Vagina (tissue), 2 donors: ENCODE results near the gene BLACAT1. TPM values are rescaled to one million over a fixed set of nuclear protein-coding genes. Genes with fewer than 3 reads are reported as not detected.

Experiments used
- DNase-seq, 2 donors: peaks; one replicate each; pipeline ENCODE4 v3.0.0-alpha.2; 2017; ENCODE audit errors: extremely low spot score in 2 of 2
- H3K27ac ChIP-seq: fragments of 200-600 bp; sonication (generic); one replicate; pipeline ENCODE4 v1.5.1; 2019
- H3K27me3 ChIP-seq: fragments of 200-600 bp; sonication (generic); one replicate; pipeline ENCODE4 v1.5.1; 2019
- H3K36me3 ChIP-seq, 2 donors: fragments of 200-600 bp; sonication (generic); one replicate each; pipeline ENCODE4 v1.5.1; 2017 to 2019
- H3K4me1 ChIP-seq: fragments of 200-600 bp; sonication (generic); one replicate; pipeline ENCODE4 v1.5.1; 2019
- H3K4me3 ChIP-seq, 2 donors: fragments of 200-600 bp; sonication (generic); 1 replicate in 1 of 2; 2 replicates in 1 of 2; pipeline ENCODE4 v1.5.1; 2016 to 2019
- H3K9me3 ChIP-seq: fragments of 200-600 bp; sonication (generic); one replicate; pipeline ENCODE4 v1.5.1; 2019
- POLR2A ChIP-seq, 2 donors: fragments of 450-650 bp; IDR thresholded peaks; one replicate each; pipeline ENCODE4 v1.6.1; 2017; ENCODE audit warnings: antibody characterized with exemption in 2 of 2, mild to moderate bottlenecking in 2 of 2, moderate library complexity in 2 of 2
- POLR2AphosphoS5 ChIP-seq, 2 donors: sonication (generic); formaldehyde crosslinking; IDR thresholded peaks; one replicate each; pipeline ENCODE4 v1.9.0; 2017; ENCODE audit warnings: antibody characterized with exemption in 2 of 2, mild to moderate bottlenecking in 2 of 2, low read depth in 1 of 2; ENCODE audit not compliant: insufficient read depth in 1 of 2
- intact Hi-C: fragments of 100-400 bp; cut with DNase I; formaldehyde crosslinking; loops from one replicate; pipeline ENCODE4 v1.15.1; 2023
- total RNA-seq: library from RNA; depleted of rRNA; stranded (reverse); fragments of >200 nt; gene quantifications from one replicate; pipeline ENCODE4 v1.2.3, GENCODE V29; 2016
- TF ChIP-seq, protein P1 (sequence below), 3 experiments: fragments of 450-650 bp in 2 of 3; fragments of 200-600 bp in 1 of 3; sonication (generic) in 1 of 3; IDR thresholded peaks; one replicate each; pipeline ENCODE4 v1.5.1; 2017 to 2019; ENCODE audit warnings: antibody characterized with exemption in 3 of 3, mild to moderate bottlenecking in 2 of 3, moderate library complexity in 2 of 3

Gene BLACAT1
- total RNA-seq, 1 donor from 2014 or later = 0.98 TPM

DNA sequence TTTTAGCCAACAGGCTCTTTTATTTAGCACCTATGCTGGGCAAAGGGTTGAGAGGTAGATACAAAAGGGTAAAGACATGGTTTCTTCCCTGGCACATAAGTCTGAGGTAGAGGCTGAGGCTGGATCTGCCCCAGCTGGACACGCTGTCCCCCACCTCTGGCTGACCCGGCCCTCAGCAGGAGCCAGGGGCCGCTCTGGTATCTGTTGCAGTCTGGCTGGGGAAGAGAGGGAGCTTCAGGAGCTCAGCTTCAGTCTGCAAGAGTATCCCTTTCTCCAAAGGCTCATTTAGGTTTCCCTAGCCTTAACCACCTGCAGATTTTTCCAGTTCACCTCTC is 14.2 kb downstream of the BLACAT1 start:
- Histone ChIP-seq H3K27me3 (no peaks in the 10 kb centered on the region), H3K27ac (no peak overlapping the region), H3K36me3 (no peaks in the 10 kb centered on the region), H3K4me3 (no peak overlapping the region), H3K4me1 (peaks cover 35% of the 10 kb centered on the region), H3K9me3 (no peaks in the 10 kb centered on the region)
- TF ChIP-seq, protein P1, sequence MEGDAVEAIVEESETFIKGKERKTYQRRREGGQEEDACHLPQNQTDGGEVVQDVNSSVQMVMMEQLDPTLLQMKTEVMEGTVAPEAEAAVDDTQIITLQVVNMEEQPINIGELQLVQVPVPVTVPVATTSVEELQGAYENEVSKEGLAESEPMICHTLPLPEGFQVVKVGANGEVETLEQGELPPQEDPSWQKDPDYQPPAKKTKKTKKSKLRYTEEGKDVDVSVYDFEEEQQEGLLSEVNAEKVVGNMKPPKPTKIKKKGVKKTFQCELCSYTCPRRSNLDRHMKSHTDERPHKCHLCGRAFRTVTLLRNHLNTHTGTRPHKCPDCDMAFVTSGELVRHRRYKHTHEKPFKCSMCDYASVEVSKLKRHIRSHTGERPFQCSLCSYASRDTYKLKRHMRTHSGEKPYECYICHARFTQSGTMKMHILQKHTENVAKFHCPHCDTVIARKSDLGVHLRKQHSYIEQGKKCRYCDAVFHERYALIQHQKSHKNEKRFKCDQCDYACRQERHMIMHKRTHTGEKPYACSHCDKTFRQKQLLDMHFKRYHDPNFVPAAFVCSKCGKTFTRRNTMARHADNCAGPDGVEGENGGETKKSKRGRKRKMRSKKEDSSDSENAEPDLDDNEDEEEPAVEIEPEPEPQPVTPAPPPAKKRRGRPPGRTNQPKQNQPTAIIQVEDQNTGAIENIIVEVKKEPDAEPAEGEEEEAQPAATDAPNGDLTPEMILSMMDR (IDR thresholded peaks at IDR 0.05) = no peak
- TF ChIP-seq POLR2AphosphoS5 (IDR thresholded peaks at IDR 0.05; ENCODE audit: insufficient read depth in 1 of 2, low read depth in 1 of 2) (no peak), POLR2A (IDR thresholded peaks at IDR 0.05) (no peak)
- no peak for DNase-seq
- intact Hi-C loops = no loop called here

DNA sequence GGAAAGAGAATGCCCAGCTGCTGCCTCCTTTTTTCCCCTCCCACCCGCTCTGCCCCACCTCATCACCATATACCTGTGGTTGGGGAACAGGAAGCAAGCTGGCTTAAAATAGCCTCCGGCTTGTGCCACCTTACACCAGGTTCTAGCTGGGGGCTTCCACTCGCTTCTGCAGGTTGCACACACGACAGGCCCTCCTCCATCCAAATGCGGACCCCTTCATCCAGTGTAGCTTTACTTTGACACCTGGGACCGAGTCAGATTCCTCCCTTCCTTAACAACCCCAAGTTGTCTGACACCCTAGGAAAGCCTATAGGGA is 14.6 kb downstream of the BLACAT1 start:
- H3K27ac ChIP-seq = no peak overlapping the region
- H3K9me3 ChIP-seq = no peaks in the 10 kb centered on the region
- no peak for DNase-seq
- H3K36me3 ChIP-seq = no peaks in the 10 kb centered on the region
- H3K4me3 ChIP-seq = no peak overlapping the region
- TF ChIP-seq POLR2A (IDR thresholded peaks at IDR 0.05) = no peak
- no peak for TF ChIP-seq POLR2AphosphoS5 (IDR thresholded peaks at IDR 0.05; ENCODE audit: insufficient read depth in 1 of 2, low read depth in 1 of 2)
- TF ChIP-seq, protein P1 (IDR thresholded peaks at IDR 0.05) = no peak
- H3K4me1 ChIP-seq = peaks cover 35% of the 10 kb centered on the region
- no peaks in the 10 kb centered on the region for H3K27me3 ChIP-seq
- intact Hi-C loops = no loop called here

DNA sequence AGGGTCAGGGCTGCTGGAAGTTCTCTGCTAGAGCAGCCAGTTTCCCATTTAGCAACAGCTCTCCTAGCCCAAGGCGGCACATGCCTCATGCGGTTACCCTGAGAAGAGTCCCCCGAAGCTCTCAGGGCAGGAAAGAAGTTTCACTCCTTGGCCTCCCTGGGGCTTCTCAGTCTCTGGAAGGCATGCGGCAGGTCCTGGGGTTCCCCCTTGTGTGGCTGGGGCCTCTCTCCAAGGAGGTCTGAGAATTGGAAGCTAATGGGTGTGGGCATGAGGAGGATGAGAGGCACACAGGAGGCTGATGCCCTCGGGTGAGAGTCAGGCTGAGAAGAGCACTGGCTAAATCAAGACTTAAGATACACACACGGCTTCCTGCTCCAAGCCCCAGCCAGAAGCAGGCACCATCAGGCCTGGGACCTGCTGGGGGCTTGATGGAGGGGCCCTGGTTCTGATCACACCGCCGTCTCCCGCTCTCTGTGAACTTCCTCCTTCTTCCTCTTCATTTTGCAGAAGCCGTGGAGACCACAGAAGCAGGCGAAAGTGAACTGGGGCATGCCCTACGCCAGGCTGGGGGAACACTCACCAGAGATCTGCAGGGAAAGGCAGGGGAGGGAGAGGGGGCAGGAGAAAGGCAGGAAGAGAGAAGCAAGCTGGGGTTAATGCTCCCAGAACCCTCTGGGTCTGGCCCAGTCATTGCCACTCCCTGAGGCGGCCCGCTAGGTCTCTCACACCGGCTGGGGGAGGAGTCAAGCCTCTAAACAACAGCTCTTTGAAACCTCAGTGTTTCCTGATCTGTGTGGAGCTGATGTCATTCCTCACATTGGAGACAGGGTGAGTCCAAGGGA is 15.1 kb downstream of the BLACAT1 start:
- Histone ChIP-seq H3K4me1 (peaks cover 35% of the 10 kb centered on the region), H3K27me3 (no peaks in the 10 kb centered on the region), H3K9me3 (no peaks in the 10 kb centered on the region), H3K4me3 (no peak overlapping the region), H3K27ac (peak overlapping the region; percentile 19), H3K36me3 (no peaks in the 10 kb centered on the region)
- TF ChIP-seq, protein P1 (IDR thresholded peaks at IDR 0.05) = no peak
- TF ChIP-seq POLR2AphosphoS5 (IDR thresholded peaks at IDR 0.05; ENCODE audit: insufficient read depth in 1 of 2, low read depth in 1 of 2) (no peak), POLR2A (IDR thresholded peaks at IDR 0.05) (no peak)
- intact Hi-C loops = no loop called here
- no peak for DNase-seq

DNA sequence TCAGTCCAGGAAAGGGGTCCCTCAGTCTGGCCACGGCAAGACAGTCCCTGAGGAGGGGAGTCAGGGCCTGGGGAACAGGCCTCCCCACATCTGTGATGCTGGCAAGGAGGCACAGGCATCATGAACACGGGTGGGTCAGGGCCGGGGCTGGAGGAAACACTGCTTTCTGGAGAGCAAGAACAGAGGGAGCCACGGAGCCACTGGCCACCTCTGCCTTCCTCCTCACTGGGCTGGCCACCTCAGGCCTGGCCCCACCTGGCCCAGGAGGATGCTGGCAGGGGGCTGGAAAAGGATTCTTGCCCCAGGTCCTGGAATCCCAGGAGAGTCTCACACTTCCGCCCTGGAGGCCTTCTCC is 15.7 kb downstream of the BLACAT1 start:
- intact Hi-C loops = no loop called here
- Histone ChIP-seq H3K4me1 (peaks cover 35% of the 10 kb centered on the region), H3K9me3 (no peaks in the 10 kb centered on the region), H3K27me3 (no peaks in the 10 kb centered on the region), H3K27ac (no peak overlapping the region), H3K36me3 (no peaks in the 10 kb centered on the region), H3K4me3 (no peak overlapping the region)
- DNase-seq = no peak
- TF ChIP-seq POLR2AphosphoS5 (IDR thresholded peaks at IDR 0.05; ENCODE audit: insufficient read depth in 1 of 2, low read depth in 1 of 2) (no peak), POLR2A (IDR thresholded peaks at IDR 0.05) (no peak)
- TF ChIP-seq, protein P1 (IDR thresholded peaks at IDR 0.05) = no peak
